Measurements from ENCODE around the gene SQSTM1.

DNA sequence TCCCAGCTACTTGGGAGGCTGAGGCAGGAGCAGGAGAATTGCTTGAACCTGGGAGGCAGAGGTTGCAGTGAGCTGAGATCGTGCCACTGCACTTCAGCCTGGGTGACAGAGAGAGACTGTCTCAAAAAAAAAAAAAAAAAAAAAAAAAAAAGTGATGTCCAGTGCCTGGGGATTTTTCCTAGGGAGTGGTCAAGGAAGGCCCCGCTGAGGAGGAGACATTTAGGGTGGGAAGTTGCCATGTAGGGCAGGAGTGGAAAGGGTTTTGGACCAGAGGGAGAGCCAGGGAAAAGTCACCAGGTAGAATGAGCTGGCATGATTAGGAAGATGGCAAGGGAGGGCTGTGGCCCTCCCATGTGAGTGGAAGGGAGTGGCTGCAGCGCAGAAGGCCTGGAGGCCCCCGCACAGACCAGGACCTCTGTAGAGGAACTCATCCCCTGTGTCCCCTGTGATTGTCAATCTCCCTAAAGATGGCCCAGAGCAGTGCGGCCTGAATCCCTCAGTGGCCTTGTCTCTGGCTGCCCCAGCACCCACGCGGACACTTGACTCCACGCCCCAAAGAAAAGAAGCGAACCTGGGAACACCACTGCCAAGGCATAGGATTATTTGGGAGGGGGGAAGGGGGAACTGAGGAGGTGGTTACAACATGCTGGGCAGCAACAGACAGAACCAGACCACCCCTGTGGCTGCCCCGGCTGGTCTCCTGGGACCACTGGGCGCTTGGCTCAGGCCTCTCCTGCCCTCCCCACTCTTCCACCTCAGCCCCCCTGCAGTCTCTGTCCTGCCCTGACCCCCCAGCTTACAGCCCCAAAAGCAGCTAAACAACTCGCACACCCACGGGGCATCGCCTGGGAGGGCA, 2.6 kb upstream of the SQSTM1 start:
- TF ChIP-seq HEYL (CRISPR knock-in tag; IDR thresholded peaks at IDR 0.05) (no peak), MYC (IDR thresholded peaks at IDR 0.05; ENCODE audit: borderline replicate concordance, low read length) (no peak), RFX5 (IDR thresholded peaks at IDR 0.05) (no peak), POLR2A (IDR thresholded peaks at IDR 0.05; ENCODE audit: low read length) (no peak), ZNF302 (CRISPR knock-in tag; IDR thresholded peaks at IDR 0.05) (no peak), JUN (IDR thresholded peaks at IDR 0.05) (no peak), SREBF2 (IDR thresholded peaks at IDR 0.05) (no peak), PHF8 (IDR thresholded peaks at IDR 0.05; ENCODE audit: borderline replicate concordance, low read depth) (no peak), ZSCAN20 (CRISPR knock-in tag; IDR thresholded peaks at IDR 0.05) (no peak), RARB (CRISPR knock-in tag; IDR thresholded peaks at IDR 0.05) (no peak)
- TF ChIP-seq, protein P1, sequence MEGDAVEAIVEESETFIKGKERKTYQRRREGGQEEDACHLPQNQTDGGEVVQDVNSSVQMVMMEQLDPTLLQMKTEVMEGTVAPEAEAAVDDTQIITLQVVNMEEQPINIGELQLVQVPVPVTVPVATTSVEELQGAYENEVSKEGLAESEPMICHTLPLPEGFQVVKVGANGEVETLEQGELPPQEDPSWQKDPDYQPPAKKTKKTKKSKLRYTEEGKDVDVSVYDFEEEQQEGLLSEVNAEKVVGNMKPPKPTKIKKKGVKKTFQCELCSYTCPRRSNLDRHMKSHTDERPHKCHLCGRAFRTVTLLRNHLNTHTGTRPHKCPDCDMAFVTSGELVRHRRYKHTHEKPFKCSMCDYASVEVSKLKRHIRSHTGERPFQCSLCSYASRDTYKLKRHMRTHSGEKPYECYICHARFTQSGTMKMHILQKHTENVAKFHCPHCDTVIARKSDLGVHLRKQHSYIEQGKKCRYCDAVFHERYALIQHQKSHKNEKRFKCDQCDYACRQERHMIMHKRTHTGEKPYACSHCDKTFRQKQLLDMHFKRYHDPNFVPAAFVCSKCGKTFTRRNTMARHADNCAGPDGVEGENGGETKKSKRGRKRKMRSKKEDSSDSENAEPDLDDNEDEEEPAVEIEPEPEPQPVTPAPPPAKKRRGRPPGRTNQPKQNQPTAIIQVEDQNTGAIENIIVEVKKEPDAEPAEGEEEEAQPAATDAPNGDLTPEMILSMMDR (IDR thresholded peaks at IDR 0.05) = no peak
- TF ChIP-seq, protein P2, sequence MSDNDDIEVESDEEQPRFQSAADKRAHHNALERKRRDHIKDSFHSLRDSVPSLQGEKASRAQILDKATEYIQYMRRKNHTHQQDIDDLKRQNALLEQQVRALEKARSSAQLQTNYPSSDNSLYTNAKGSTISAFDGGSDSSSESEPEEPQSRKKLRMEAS (IDR thresholded peaks at IDR 0.05) = no peak
- TF ChIP-seq, protein P3, sequence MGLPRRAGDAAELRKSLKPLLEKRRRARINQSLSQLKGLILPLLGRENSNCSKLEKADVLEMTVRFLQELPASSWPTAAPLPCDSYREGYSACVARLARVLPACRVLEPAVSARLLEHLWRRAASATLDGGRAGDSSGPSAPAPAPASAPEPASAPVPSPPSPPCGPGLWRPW (IDR thresholded peaks at IDR 0.05) = no peak
